CD4-positive, alpha-beta T cell (primary cell): ENCODE results near the gene ORC4. TPM values are rescaled to one million over a fixed set of nuclear protein-coding genes. Genes with fewer than 3 reads are reported as not detected.
"Not testable (repeated sequence)": the region's sequence is repeated elsewhere in the genome, so short reads cannot be mapped to it uniquely, and the experiment has no call there.

Source experiments
- ATAC-seq: fragments of 200-7000 bp; cut with Tn5 transposase; one replicate; pipeline ENCODE4 v1.10.0; 2022; ENCODE audit warnings: mild to moderate bottlenecking; ENCODE audit not compliant: poor library complexity
- CTCF ChIA-PET: fragments of 350-600 bp; sonication (Branson Sonifier 250); formaldehyde crosslinking; loops from one replicate; lab custom pipeline; 2021; ENCODE audit warnings: antibody characterized with exemption, inconsistent platforms; lab: Charles Lee
- POLR2A ChIA-PET: fragments of 350-600 bp; sonication (Branson Sonifier 250); formaldehyde crosslinking; loops from one replicate; lab custom pipeline; 2021; ENCODE audit warnings: antibody characterized with exemption, inconsistent platforms; lab: Charles Lee
- DNase-seq, 14 experiments: peaks; one replicate each; pipeline ENCODE4 v3.0.0-alpha.2; 2013 to 2020; ENCODE audit warnings: mixed read lengths in 2 of 14
- H3K27ac ChIP-seq, 2 donors: one replicate each; pipeline versions ENCODE4 v1.5.1 to v1.7.0; 2013; ENCODE audit warnings: low read length in 2 of 2, low read depth in 1 of 2, mild to moderate bottlenecking in 1 of 2
- H3K27me3 ChIP-seq, 2 experiments: 1 replicate in 1 of 2; 2 replicates in 1 of 2; pipeline versions ENCODE4 v1.6.1 to v1.7.0; 2013; ENCODE audit warnings: low read length in 2 of 2, control low read depth in 1 of 2, mild to moderate bottlenecking in 1 of 2, moderate library complexity in 1 of 2; ENCODE audit not compliant: insufficient read depth in 2 of 2, control insufficient read depth in 1 of 2
- H3K36me3 ChIP-seq: one replicate; pipeline ENCODE4 v1.6.1; 2013; ENCODE audit warnings: low read length, control low read depth; ENCODE audit not compliant: insufficient read depth
- H3K4me1 ChIP-seq: one replicate; pipeline ENCODE4 v1.6.1; 2013; ENCODE audit warnings: low read length, control low read depth; ENCODE audit not compliant: insufficient read depth
- H3K4me3 ChIP-seq: one replicate; pipeline ENCODE4 v1.5.1; 2013; ENCODE audit warnings: mild to moderate bottlenecking, low read length, moderate library complexity
- H3K9me3 ChIP-seq, 2 experiments: 1 replicate in 1 of 2; 2 replicates in 1 of 2; pipeline versions ENCODE4 v1.6.1 to v1.7.0; 2013; ENCODE audit warnings: low read length in 2 of 2, mild to moderate bottlenecking in 2 of 2, control low read depth in 1 of 2, moderate library complexity in 1 of 2; ENCODE audit not compliant: control insufficient read depth in 1 of 2, insufficient read depth in 1 of 2
- H3K27ac Mint-ChIP-seq: one replicate; pipeline ENCODE4 v1.8.0; 2020; ENCODE audit warnings: mixed read lengths
- H3K27me3 Mint-ChIP-seq: one replicate; pipeline ENCODE4 v1.8.0; 2021; ENCODE audit warnings: mixed read lengths
- H3K36me3 Mint-ChIP-seq: one replicate; pipeline ENCODE4 v1.8.0; 2021; ENCODE audit warnings: low read depth, mixed read lengths
- H3K4me1 Mint-ChIP-seq: one replicate; pipeline ENCODE4 v1.8.0; 2021; ENCODE audit warnings: low read depth, mixed read lengths
- H3K4me3 Mint-ChIP-seq: one replicate; pipeline ENCODE4 v1.8.0; 2020; ENCODE audit warnings: mild to moderate bottlenecking, mixed read lengths
- H3K9me3 Mint-ChIP-seq: one replicate; pipeline ENCODE4 v1.8.0; 2020; ENCODE audit warnings: mixed read lengths
- intact Hi-C, 2 experiments: fragments of 100-400 bp; cut with DNase I in 1 of 2; cut with micrococcal nuclease in 1 of 2; formaldehyde crosslinking; loops; one replicate each; pipeline versions ENCODE4 v1.15.1 to v1.9.0; 2023 to 2025; cut with DNase I, micrococcal nuclease
- total RNA-seq, 174 experiments: library from RNA in 2 of 174; stranded (reverse) in 2 of 174; gene quantifications; one replicate each; pipeline ENCODE4 v1.2.3 and lab custom pipeline; 2021 to 2026
- TF ChIP-seq, protein P1 (sequence below): fragments of 200-600 bp; IDR thresholded peaks from one replicate; pipeline ENCODE4 v1.8.0; 2022; ENCODE audit warnings: antibody characterized with exemption, mild to moderate bottlenecking

Gene ORC4
- total RNA-seq, 2 experiments from 2014 or later: 29.4 to 33.9 TPM

DNA sequence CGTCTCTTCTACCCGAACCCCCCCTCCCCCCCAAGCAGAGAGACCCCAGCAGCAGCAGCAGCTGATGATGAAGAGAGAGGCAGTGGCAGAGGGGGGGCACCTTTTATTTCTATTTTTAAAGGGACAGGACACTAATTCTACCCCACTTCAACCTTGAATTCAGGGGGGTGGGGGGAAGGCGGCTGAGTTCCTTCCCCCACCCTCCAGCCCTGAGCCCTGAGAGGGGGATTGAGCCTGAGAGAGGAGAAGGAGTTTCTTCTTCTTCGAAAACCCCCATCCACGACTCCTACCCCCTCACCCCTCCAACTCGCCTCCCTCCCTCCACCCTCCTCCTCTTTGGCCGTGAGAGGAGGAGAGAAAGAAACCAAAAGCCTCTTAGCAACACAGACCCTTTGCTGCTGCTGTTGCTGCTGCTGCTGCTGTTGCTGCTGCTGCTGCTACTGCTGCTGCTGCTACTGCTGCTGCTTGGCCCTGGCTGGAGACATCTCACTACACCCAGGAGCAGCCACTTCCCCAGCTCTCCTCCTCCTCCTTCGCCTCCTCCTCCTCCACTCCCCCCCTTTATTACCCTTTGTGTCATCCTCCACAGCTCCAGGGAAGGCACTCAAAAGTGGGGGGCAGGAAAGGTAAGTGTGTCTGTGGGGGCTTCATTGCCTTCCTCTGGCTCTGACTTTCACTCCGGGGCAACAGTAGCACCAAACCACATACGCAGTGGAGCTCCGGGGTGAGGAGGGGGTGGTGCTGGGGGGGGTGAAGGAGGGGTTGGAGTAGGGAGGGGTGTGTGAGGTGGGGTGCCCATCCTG, 723 bp upstream of the ORC4 start, which contains the start of gene MBD5:
MBD5 (plus strand) TSS at position 33 of the 803 bp plus-strand sequence.
- Histone ChIP-seq H3K9me3 (no peaks in the 10 kb centered on the region), H3K36me3 (peaks cover 3% of the 10 kb centered on the region), H3K4me3 (peak within 1 kb of the TSS; percentile 90), H3K27me3 (no peaks in the 10 kb centered on the region), H3K27ac (peak within 1 kb of the TSS; percentile 86 to 94), H3K4me1 (peaks cover 17% of the 10 kb centered on the region)
- Mint-ChIP-seq H3K27me3 (no peaks in the 10 kb centered on the region), H3K27ac (peak within 1 kb of the TSS; percentile 87), H3K36me3 (peaks cover 31% of the 10 kb centered on the region), H3K9me3 (no peaks in the 10 kb centered on the region), H3K4me3 (peak within 1 kb of the TSS; percentile 93), H3K4me1 (peaks cover 80% of the 10 kb centered on the region)
- ChIA-PET CTCF (interaction anchor here (0.8 to 1.9 kb wide), 5 partner anchors 8 to 488 kb away, joined by 3 to 9 read pairs (median 5); no protein-coding TSS in a partner anchor), POLR2A (interaction anchor here (0.6 to 5.4 kb wide), 29 partner anchors 8 to 1566 kb away, joined by 3 to 106 read pairs (median 4); partner anchors contain the start of genes EPC2, KIF5C and MMADHC)
- TF ChIP-seq, protein P1, sequence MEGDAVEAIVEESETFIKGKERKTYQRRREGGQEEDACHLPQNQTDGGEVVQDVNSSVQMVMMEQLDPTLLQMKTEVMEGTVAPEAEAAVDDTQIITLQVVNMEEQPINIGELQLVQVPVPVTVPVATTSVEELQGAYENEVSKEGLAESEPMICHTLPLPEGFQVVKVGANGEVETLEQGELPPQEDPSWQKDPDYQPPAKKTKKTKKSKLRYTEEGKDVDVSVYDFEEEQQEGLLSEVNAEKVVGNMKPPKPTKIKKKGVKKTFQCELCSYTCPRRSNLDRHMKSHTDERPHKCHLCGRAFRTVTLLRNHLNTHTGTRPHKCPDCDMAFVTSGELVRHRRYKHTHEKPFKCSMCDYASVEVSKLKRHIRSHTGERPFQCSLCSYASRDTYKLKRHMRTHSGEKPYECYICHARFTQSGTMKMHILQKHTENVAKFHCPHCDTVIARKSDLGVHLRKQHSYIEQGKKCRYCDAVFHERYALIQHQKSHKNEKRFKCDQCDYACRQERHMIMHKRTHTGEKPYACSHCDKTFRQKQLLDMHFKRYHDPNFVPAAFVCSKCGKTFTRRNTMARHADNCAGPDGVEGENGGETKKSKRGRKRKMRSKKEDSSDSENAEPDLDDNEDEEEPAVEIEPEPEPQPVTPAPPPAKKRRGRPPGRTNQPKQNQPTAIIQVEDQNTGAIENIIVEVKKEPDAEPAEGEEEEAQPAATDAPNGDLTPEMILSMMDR: no peak
- DNase-seq: peak; percentile 8 to 86 (median 51)
- intact Hi-C loops: loop anchor here (2.0 to 10.0 kb wide), 6 partner anchors 174 to 1566 kb away; partner anchors contain the start of genes KIF5C (in 2 of the 2), ACVR2A (in 1 of the 2) and MMADHC (in 1 of the 2)
- ATAC-seq: peak; percentile 53

- no peaks in the 10 kb centered on the region for H3K27me3 Mint-ChIP-seq
- peaks cover 84% of the 10 kb centered on the region for H3K4me1 Mint-ChIP-seq
- H3K36me3 ChIP-seq: no peaks in the 10 kb centered on the region
- DNase-seq: no peak
- H3K4me1 ChIP-seq: peaks cover 5% of the 10 kb centered on the region
- TF ChIP-seq, protein P1: no peak
- H3K9me3 ChIP-seq: no peaks in the 10 kb centered on the region
- ATAC-seq: no peak
- H3K4me3 ChIP-seq: no peak overlapping the region
- H3K27me3 ChIP-seq: no peaks in the 10 kb centered on the region
- H3K27ac ChIP-seq: no peak overlapping the region
- intact Hi-C loops: no loop called here
- H3K27ac Mint-ChIP-seq: no peak overlapping the region
- H3K36me3 Mint-ChIP-seq: peaks cover 55% of the 10 kb centered on the region
- ChIA-PET POLR2A (no interaction called here), CTCF (no interaction called here)
- no peaks in the 10 kb centered on the region for H3K9me3 Mint-ChIP-seq
- no peak overlapping the region for H3K4me3 Mint-ChIP-seq
Observed at GRCh38 chr2:148014616-148015015, 5.9 kb downstream of the ORC4 start.

GRCh38 chr2:148013876-148014275, 6.7 kb downstream of the ORC4 start:
- DNase-seq (no peak), ATAC-seq (no peak)
- Histone ChIP-seq H3K36me3 (no peaks in the 10 kb centered on the region), H3K27me3 (no peaks in the 10 kb centered on the region), H3K4me3 (no peak overlapping the region), H3K27ac (no peak overlapping the region), H3K4me1 (no peaks in the 10 kb centered on the region), H3K9me3 (no peaks in the 10 kb centered on the region)
- H3K27me3 Mint-ChIP-seq: no peaks in the 10 kb centered on the region
- POLR2A ChIA-PET: no interaction called here
- no peak overlapping the region for H3K27ac Mint-ChIP-seq
- intact Hi-C loops: no loop called here
- H3K36me3 Mint-ChIP-seq: peaks cover 61% of the 10 kb centered on the region
- TF ChIP-seq, protein P1: no peak
- CTCF ChIA-PET: no interaction called here
- H3K4me1 Mint-ChIP-seq: peaks cover 79% of the 10 kb centered on the region
- no peak overlapping the region for H3K4me3 Mint-ChIP-seq
- no peaks in the 10 kb centered on the region for H3K9me3 Mint-ChIP-seq

GRCh38 chr2:148008411-148008810, 12.1 kb downstream of the ORC4 start:
- H3K36me3 ChIP-seq, DNase-seq, H3K4me1 ChIP-seq, H3K9me3 ChIP-seq, H3K4me3 ChIP-seq, H3K9me3 Mint-ChIP-seq, H3K4me3 Mint-ChIP-seq, H3K27ac ChIP-seq, ATAC-seq, H3K27ac Mint-ChIP-seq, CTCF ChIA-PET, intact Hi-C loops, H3K27me3 ChIP-seq, POLR2A ChIA-PET, H3K27me3 Mint-ChIP-seq: not testable (repeated sequence)
- H3K4me1 Mint-ChIP-seq: peaks cover 64% of the 10 kb centered on the region
- peaks cover 93% of the 10 kb centered on the region for H3K36me3 Mint-ChIP-seq
